Measurements from ENCODE around the gene FAM53B.
"Not testable (repeated sequence)": the region's sequence is repeated elsewhere in the genome, so short reads cannot be mapped to it uniquely, and the experiment has no call there.

Gene FAM53B

DNA sequence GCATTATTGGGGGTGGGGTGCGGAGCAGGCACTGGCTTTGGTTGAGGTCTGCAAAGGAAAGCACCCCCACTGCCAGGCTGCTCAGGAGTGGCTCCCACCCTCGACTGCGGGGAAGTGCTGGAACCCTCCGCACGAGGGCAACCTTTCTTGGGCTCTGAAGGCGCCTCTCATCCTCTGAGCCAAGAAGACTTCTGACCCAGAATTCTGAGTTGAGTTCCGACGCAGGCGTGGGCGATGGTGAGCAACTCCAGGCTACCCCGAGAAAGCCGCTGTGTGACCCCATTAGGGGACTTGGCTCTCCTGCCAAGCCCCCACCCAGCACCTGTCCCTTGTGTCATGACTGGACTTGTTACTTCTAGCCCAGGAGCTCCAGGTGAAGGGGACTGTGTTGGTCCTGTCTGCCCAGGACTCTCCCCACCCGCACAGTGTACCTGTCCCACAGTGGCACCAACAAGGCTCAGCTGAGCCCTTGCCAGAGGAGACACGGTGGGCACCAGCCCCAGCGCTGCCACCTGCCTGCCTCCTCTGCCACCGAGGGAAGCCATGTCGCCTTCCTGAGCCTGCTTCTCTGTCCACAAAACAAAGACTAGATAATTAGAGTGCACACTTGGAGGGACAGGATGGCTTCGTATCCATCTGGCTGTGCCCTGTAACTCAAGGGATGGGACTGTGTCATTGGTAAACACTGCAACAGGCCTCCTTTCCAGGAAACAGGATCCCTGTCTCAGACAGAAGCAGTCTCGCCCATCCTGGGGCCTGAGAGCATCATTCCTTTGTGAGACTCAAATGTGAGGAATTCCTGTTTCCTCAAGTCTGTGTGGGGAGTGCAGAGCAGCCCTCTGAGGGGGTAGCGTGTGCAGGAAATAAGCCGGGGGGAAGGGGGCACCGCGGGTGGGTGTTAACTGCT lies 153.7 kb downstream of the FAM53B start:
- H3K27ac ChIP-seq: no peak overlapping the region
- no peak for TF ChIP-seq ZFX (IDR thresholded peaks at IDR 0.05; ENCODE audit: borderline replicate concordance)
- TF ChIP-seq, protein P1, sequence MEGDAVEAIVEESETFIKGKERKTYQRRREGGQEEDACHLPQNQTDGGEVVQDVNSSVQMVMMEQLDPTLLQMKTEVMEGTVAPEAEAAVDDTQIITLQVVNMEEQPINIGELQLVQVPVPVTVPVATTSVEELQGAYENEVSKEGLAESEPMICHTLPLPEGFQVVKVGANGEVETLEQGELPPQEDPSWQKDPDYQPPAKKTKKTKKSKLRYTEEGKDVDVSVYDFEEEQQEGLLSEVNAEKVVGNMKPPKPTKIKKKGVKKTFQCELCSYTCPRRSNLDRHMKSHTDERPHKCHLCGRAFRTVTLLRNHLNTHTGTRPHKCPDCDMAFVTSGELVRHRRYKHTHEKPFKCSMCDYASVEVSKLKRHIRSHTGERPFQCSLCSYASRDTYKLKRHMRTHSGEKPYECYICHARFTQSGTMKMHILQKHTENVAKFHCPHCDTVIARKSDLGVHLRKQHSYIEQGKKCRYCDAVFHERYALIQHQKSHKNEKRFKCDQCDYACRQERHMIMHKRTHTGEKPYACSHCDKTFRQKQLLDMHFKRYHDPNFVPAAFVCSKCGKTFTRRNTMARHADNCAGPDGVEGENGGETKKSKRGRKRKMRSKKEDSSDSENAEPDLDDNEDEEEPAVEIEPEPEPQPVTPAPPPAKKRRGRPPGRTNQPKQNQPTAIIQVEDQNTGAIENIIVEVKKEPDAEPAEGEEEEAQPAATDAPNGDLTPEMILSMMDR (IDR thresholded peaks at IDR 0.05): no peak

GRCh38 chr10:124589491-124590041 lies 154.6 kb downstream of the FAM53B start:
- no peak overlapping the region for H3K27ac ChIP-seq
- TF ChIP-seq, protein P1 (IDR thresholded peaks at IDR 0.05): no peak
- no peak for TF ChIP-seq ZFX (IDR thresholded peaks at IDR 0.05; ENCODE audit: borderline replicate concordance)

DNA sequence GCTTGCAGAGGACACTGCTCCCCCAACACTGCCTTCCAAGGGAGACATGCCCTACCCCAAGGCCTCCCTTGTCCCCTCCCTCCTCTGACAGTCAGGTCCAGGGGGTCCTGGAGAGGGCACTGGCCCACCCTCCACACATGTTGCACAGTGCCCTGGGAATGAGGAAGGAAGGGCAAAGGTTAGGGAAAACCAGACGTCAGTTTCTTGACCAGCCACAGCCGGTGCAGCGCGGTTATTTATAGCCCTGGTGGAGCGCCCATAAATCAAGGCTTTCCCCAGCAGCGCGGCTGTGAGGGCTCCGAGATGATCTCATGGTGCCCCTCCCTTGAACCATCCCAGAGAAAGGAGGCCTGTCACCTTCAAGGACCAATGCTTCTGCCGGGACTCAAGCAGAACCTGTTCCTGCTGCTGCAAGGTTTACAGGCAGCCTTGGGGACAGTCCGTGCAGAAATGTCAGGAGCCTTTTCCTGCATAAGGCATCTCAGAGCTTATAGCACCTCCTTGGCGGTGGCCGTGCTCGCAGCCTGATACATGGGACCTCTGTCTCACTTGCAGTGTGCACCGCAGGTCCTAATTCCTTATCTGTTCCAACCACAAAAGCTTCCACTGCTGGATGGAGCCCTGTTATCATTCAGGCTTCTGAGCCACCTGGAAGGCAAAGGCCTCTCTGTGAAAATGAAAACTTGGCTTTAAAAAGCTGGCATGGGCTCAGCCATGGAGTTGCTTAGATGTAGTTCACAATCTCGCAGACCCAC lies 155.3 kb downstream of the FAM53B start:
- no peak overlapping the region for H3K27ac ChIP-seq
- TF ChIP-seq, protein P1 (IDR thresholded peaks at IDR 0.05): no peak
- no peak for TF ChIP-seq ZFX (IDR thresholded peaks at IDR 0.05; ENCODE audit: borderline replicate concordance)

- not testable (repeated sequence) for H3K27ac ChIP-seq
These were observed 155.8 kb downstream of the FAM53B start for GRCh38 chr10:124588341-124588735.

DNA sequence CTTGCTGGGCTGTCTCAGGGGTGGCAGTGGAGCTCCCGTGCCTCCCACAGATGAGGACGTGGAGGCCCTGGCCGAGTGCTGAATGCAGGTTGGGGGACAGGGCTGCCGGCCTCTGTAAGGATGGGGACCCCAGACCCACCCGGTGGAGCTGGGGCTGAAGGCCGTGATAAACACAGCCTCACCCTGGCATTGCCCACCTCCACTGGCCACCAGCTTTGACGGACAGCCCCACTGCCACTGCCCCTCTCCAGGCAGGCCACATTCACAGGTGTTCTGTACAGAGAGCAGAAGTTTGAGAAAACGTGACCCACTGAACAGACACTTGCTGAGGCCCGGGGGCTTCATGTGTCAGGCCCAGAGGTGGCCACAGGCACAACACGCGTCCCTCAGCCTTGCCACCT lies 156.4 kb downstream of the FAM53B start:
- no peak overlapping the region for H3K27ac ChIP-seq
- TF ChIP-seq, protein P1 (IDR thresholded peaks at IDR 0.05): no peak
- TF ChIP-seq ZFX (IDR thresholded peaks at IDR 0.05; ENCODE audit: borderline replicate concordance): no peak

- no peak overlapping the region for H3K27ac ChIP-seq
- TF ChIP-seq, protein P1 (IDR thresholded peaks at IDR 0.05): no peak
- TF ChIP-seq ZFX (IDR thresholded peaks at IDR 0.05; ENCODE audit: borderline replicate concordance): no peak
These were observed 158.0 kb downstream of the FAM53B start for GRCh38 chr10:124586142-124586541.

DNA sequence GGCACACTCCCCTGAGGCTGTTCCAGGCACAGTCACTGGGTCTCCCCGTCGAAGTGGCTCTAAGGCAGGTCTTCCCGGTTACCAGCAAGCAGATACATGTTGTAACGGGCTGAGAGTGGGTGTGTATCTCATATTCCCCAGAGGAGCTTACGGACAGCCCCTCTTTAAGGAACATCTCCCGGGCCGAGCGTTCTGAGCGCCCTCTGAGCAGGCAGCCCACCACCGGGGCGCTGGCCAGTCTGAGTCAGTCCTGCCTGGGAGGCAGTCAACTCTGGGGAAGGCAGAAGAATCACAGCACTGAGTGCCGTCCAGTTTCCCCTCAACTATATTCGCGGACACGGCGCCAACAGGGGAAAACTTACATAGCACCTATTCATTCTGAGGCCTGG lies 165.2 kb downstream of the FAM53B start:
- no peak for TF ChIP-seq ZFX (IDR thresholded peaks at IDR 0.05; ENCODE audit: borderline replicate concordance)
- TF ChIP-seq, protein P1 (IDR thresholded peaks at IDR 0.05): no peak
- H3K27ac ChIP-seq: no peak overlapping the region

All from 22Rv1 (cell line).